ENCODE data around the gene GSN.

GRCh38 chr9:121365564-121365963 is 97.6 kb downstream of the GSN start:
- TF ChIP-seq, protein P1, sequence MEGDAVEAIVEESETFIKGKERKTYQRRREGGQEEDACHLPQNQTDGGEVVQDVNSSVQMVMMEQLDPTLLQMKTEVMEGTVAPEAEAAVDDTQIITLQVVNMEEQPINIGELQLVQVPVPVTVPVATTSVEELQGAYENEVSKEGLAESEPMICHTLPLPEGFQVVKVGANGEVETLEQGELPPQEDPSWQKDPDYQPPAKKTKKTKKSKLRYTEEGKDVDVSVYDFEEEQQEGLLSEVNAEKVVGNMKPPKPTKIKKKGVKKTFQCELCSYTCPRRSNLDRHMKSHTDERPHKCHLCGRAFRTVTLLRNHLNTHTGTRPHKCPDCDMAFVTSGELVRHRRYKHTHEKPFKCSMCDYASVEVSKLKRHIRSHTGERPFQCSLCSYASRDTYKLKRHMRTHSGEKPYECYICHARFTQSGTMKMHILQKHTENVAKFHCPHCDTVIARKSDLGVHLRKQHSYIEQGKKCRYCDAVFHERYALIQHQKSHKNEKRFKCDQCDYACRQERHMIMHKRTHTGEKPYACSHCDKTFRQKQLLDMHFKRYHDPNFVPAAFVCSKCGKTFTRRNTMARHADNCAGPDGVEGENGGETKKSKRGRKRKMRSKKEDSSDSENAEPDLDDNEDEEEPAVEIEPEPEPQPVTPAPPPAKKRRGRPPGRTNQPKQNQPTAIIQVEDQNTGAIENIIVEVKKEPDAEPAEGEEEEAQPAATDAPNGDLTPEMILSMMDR (IDR thresholded peaks at IDR 0.05), result no peak
- TF ChIP-seq POLR2A (IDR thresholded peaks at IDR 0.05) (no peak), POLR2AphosphoS5 (IDR thresholded peaks at IDR 0.05) (no peak), EP300 (IDR thresholded peaks at IDR 0.05) (no peak)

Measured in gastroesophageal sphincter (tissue), 3 donors.